Calu3 (cell line): ENCODE measurements around the gene CDH18. TPM values are rescaled to one million over a fixed set of nuclear protein-coding genes. Genes with fewer than 3 reads are reported as not detected.

Source experiments
- BruUV-seq: library from RNA; stranded (reverse); fragments of 400-500 nt; replicated peaks from 2 replicates; lab custom pipeline; 2021; lab: Mats Ljungman, UMichigan
- CTCF ChIA-PET: fragments of 300-600 bp; sonication (Branson Sonifier 250); formaldehyde crosslinking; loops from one replicate; lab custom pipeline; 2022; ENCODE audit warnings: antibody characterized with exemption; lab: Charles Lee
- DNase-seq: peaks from one replicate; pipeline ENCODE4 v3.0.0; 2022
- H3K27ac Mint-ChIP-seq: one replicate; pipeline ENCODE4 v1.8.0; 2022; ENCODE audit warnings: mixed read lengths; ENCODE audit not compliant: unreplicated experiment
- H3K27me3 Mint-ChIP-seq: one replicate; pipeline ENCODE4 v1.8.0; 2022; ENCODE audit warnings: mixed read lengths; ENCODE audit not compliant: unreplicated experiment
- H3K36me3 Mint-ChIP-seq: one replicate; pipeline ENCODE4 v1.8.0; 2022; ENCODE audit warnings: mild to moderate bottlenecking, moderate library complexity, mixed read lengths; ENCODE audit not compliant: insufficient read depth, unreplicated experiment
- H3K4me1 Mint-ChIP-seq: one replicate; pipeline ENCODE4 v1.8.0; 2022; ENCODE audit warnings: mild to moderate bottlenecking, low read depth, mixed read lengths; ENCODE audit not compliant: unreplicated experiment
- H3K4me3 Mint-ChIP-seq: one replicate; pipeline ENCODE4 v1.8.0; 2022; ENCODE audit warnings: mild to moderate bottlenecking, low read depth, moderate library complexity, mixed read lengths; ENCODE audit not compliant: unreplicated experiment
- H3K9me3 Mint-ChIP-seq: one replicate; pipeline ENCODE4 v1.8.0; 2022; ENCODE audit warnings: low read depth, mixed read lengths; ENCODE audit not compliant: unreplicated experiment
- intact Hi-C: fragments of 100-400 bp; cut with micrococcal nuclease; formaldehyde crosslinking; loops from one replicate; pipeline ENCODE4 v1.10.0; 2022; ENCODE audit not compliant: unreplicated experiment
- total RNA-seq: library from RNA; stranded (reverse); gene quantifications from 2 replicates; pipeline ENCODE4 v1.2.3, GENCODE V29; 2022
- TF ChIP-seq, protein P1 (sequence below): fragments of 200-600 bp; IDR thresholded peaks from one replicate; pipeline ENCODE4 v1.8.0; 2022; ENCODE audit warnings: antibody characterized with exemption; ENCODE audit not compliant: unreplicated experiment

The CDH18 gene
- total RNA-seq, 1 experiment from 2014 or later = not detected

DNA sequence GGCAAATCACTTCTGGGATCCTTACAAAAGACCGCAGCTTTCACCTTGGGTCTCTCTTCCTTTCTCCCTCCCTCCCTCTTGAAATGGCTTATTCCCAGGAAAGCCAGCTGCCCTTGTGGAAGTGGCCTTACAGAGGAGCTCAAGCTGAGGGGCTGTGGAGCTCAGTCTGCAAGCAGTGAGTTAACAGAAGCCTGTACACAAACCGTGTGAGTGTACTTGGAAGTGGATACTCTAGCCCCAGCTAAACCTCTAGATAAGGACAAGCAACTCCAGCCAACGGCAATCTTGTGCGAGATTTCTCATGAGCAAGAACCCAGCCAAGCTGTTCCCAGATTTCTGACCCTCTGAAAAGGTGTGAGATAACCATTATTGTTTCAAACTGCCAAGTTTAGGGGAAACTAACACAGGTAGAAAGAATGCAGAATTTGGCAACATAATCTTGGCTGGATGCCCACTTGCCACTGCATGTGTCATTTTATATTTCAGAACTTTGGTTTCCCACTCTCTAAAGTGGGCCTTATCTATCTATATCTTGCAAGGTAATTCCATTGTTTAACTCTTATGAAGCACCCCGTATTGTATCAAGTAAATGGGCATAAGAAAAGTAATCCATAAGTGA lies 85.6 kb downstream of the CDH18 start:
- no TSS peak for BruUV-seq
- DNase-seq = no peak
- H3K27ac Mint-ChIP-seq = no peak overlapping the region
- TF ChIP-seq, protein P1, sequence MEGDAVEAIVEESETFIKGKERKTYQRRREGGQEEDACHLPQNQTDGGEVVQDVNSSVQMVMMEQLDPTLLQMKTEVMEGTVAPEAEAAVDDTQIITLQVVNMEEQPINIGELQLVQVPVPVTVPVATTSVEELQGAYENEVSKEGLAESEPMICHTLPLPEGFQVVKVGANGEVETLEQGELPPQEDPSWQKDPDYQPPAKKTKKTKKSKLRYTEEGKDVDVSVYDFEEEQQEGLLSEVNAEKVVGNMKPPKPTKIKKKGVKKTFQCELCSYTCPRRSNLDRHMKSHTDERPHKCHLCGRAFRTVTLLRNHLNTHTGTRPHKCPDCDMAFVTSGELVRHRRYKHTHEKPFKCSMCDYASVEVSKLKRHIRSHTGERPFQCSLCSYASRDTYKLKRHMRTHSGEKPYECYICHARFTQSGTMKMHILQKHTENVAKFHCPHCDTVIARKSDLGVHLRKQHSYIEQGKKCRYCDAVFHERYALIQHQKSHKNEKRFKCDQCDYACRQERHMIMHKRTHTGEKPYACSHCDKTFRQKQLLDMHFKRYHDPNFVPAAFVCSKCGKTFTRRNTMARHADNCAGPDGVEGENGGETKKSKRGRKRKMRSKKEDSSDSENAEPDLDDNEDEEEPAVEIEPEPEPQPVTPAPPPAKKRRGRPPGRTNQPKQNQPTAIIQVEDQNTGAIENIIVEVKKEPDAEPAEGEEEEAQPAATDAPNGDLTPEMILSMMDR = no peak
- H3K36me3 Mint-ChIP-seq = no peaks in the 10 kb centered on the region
- intact Hi-C loops = no loop called here
- H3K4me1 Mint-ChIP-seq = no peaks in the 10 kb centered on the region
- no peaks in the 10 kb centered on the region for H3K27me3 Mint-ChIP-seq
- no peaks in the 10 kb centered on the region for H3K9me3 Mint-ChIP-seq
- H3K4me3 Mint-ChIP-seq = no peak overlapping the region
- CTCF ChIA-PET = no interaction called here

DNA sequence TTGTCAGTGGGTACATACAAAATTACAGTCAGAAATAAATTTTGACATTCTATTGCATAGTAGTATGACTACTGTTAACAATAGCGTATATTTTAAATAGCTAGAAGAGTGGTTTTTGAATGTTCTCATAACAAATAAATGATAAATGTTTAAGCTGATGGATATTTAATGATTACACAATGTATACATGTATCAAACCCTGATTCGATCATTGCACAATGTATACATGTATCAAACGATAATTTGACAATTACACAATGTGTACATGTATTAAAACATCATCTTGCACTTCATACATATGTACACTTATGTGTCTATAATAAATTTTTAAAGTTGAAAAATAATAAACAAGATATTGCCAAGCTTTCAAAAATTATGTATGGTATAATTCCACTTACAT lies 87.7 kb downstream of the CDH18 start:
- intact Hi-C loops = no loop called here
- BruUV-seq = no TSS peak
- H3K9me3 Mint-ChIP-seq = no peaks in the 10 kb centered on the region
- CTCF ChIA-PET = no interaction called here
- no peak for DNase-seq
- H3K4me3 Mint-ChIP-seq = no peak overlapping the region
- H3K27me3 Mint-ChIP-seq = no peaks in the 10 kb centered on the region
- H3K27ac Mint-ChIP-seq = no peak overlapping the region
- no peaks in the 10 kb centered on the region for H3K36me3 Mint-ChIP-seq
- TF ChIP-seq, protein P1 = no peak
- no peaks in the 10 kb centered on the region for H3K4me1 Mint-ChIP-seq

DNA sequence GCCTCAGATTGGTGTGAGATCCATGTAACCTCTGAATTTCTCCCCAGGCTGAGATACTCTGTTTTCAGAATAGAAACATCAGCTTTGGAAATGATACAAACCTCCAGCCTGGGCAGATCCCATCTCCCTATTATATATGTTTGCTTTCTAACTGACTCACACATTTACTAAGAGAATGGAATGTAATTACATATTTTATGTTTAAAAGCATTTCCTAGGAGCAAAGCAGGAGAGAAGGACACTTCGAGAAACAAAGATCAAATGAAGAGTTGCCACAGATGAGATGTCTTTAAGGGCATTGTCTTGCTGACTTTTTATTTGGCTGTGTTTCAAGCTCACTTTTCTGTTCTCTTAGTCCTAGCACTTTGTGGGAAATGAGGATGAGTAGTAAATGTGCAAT lies 96.3 kb downstream of the CDH18 start:
- Mint-ChIP-seq H3K36me3 (no peaks in the 10 kb centered on the region), H3K27ac (no peak overlapping the region), H3K4me1 (peaks cover 8% of the 10 kb centered on the region), H3K9me3 (no peaks in the 10 kb centered on the region), H3K4me3 (no peak overlapping the region), H3K27me3 (no peaks in the 10 kb centered on the region)
- DNase-seq = no peak
- intact Hi-C loops = no loop called here
- CTCF ChIA-PET = no interaction called here
- BruUV-seq = no TSS peak
- TF ChIP-seq, protein P1 = no peak

DNA sequence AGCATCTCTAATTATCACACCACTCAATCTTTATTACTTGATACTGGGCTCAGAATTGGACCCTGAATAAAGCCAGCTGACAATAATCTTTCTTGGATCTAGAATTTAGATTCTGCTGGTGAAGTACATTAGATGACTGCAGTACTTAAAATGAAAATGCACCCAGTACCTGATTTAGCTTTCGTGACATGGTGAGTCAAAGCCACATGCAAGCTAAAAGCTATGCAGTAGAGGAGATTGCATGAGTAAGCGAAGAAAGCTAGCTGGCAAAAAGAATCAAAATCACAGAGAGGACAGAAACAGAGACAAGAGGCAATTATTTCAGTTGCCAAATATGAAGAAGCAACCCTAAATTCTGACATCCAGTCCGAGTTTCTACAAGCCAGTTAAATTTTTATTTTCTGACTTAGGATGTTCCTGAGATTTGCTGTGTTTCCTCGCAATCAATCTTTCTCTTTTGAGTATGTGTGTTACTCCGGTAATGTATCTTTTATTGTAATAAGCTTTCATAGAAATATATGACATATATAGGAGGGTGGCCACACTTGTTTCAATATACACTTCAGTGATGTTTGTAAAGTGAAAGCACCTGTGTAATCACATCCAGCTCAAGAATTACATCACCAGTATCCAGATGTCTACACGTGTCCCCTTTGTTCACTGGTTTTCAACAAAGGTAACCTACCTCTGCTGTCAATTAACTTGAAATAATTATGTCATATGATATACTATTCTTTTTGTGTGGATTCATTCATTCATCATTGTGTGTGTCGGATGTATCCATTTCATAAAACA lies 101.7 kb downstream of the CDH18 start:
- no peak overlapping the region for H3K27ac Mint-ChIP-seq
- no peaks in the 10 kb centered on the region for H3K9me3 Mint-ChIP-seq
- intact Hi-C loops = no loop called here
- TF ChIP-seq, protein P1 = no peak
- CTCF ChIA-PET = no interaction called here
- H3K27me3 Mint-ChIP-seq = no peaks in the 10 kb centered on the region
- no peaks in the 10 kb centered on the region for H3K4me1 Mint-ChIP-seq
- DNase-seq = no peak
- H3K36me3 Mint-ChIP-seq = no peaks in the 10 kb centered on the region
- no TSS peak for BruUV-seq
- H3K4me3 Mint-ChIP-seq = no peak overlapping the region
